Activated CD4-positive, alpha-beta T cell treated with anti-CD3 and anti-CD28 coated beads, Interleukin-2, amount 10 ng/mL, durations not matched to agents 7 days and 5 days (primary cell): Measurements from ENCODE around the gene JAG1. TPM values are rescaled to one million over a fixed set of nuclear protein-coding genes. Genes with fewer than 3 reads are reported as not detected.

ENCODE experiments used
- CTCF ChIA-PET: fragments of 350-600 bp; sonication (Branson Sonifier 250); formaldehyde crosslinking; loops from one replicate; lab custom pipeline; 2021; ENCODE audit warnings: antibody characterized with exemption; lab: Charles Lee
- POLR2A ChIA-PET: fragments of 350-600 bp; sonication (Branson Sonifier 250); formaldehyde crosslinking; loops from one replicate; lab custom pipeline; 2021; ENCODE audit warnings: antibody characterized with exemption; lab: Charles Lee
- DNase-seq: peaks from one replicate; pipeline ENCODE4 v3.0.0-alpha.2; 2020
- H3K27ac Mint-ChIP-seq: one replicate; pipeline ENCODE4 v1.8.0; 2021; ENCODE audit warnings: mild to moderate bottlenecking, moderate library complexity, mixed read lengths
- H3K27me3 Mint-ChIP-seq: one replicate; pipeline ENCODE4 v1.8.0; 2021; ENCODE audit warnings: mixed read lengths
- H3K36me3 Mint-ChIP-seq: one replicate; pipeline ENCODE4 v1.8.0; 2021; ENCODE audit warnings: low read depth, mixed read lengths
- H3K4me1 Mint-ChIP-seq: one replicate; pipeline ENCODE4 v1.8.0; 2021; ENCODE audit warnings: mixed read lengths
- H3K4me3 Mint-ChIP-seq: one replicate; pipeline ENCODE4 v1.8.0; 2021; ENCODE audit warnings: mild to moderate bottlenecking, moderate library complexity, mixed read lengths
- H3K9me3 Mint-ChIP-seq: one replicate; pipeline ENCODE4 v1.8.0; 2021; ENCODE audit warnings: mixed read lengths
- total RNA-seq, 2 experiments: library from RNA; stranded (reverse); gene quantifications; one replicate each; pipeline ENCODE4 v1.2.3, GENCODE V29; 2021

The JAG1 gene
- total RNA-seq, 2 experiments from 2014 or later, result 0.15 TPM; not detected in 1

- no peak for DNase-seq
- H3K27ac Mint-ChIP-seq, result no peak overlapping the region
- ChIA-PET CTCF (interaction anchor here (1.6 kb wide), 1 partner anchor 10 kb away, joined by 5 read pairs; no protein-coding TSS in a partner anchor), POLR2A (no interaction called here)
- H3K27me3 Mint-ChIP-seq, result peaks cover 48% of the 10 kb centered on the region
- H3K4me3 Mint-ChIP-seq, result no peak overlapping the region
- H3K9me3 Mint-ChIP-seq, result no peaks in the 10 kb centered on the region
- H3K4me1 Mint-ChIP-seq, result no peaks in the 10 kb centered on the region
- H3K36me3 Mint-ChIP-seq, result no peaks in the 10 kb centered on the region
Observed at GRCh38 chr20:10662151-10662550, 11.6 kb downstream of the JAG1 start.

DNA sequence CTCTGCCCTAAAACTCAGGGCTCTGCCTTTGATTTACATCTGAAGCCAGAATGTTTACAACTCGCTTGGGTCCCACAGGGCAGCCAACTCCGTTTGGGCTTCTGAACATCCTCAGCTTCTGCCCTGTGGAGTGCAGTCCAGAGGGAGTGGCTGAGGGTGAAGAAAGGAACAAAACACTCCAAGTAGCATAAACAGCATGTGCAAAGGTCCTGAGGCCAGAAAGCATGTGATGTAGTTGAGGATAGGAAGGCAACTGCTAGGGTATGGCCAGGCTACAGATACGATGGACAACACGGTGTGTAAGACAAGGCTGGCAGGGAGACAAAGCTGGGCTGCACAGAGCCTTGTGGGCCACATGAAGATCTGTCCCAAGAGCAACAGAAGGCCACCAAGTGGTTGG is 12.5 kb downstream of the JAG1 start:
- Mint-ChIP-seq H3K27ac (no peak overlapping the region), H3K4me3 (no peak overlapping the region), H3K36me3 (no peaks in the 10 kb centered on the region), H3K9me3 (no peaks in the 10 kb centered on the region), H3K27me3 (peaks cover 48% of the 10 kb centered on the region), H3K4me1 (no peaks in the 10 kb centered on the region)
- ChIA-PET POLR2A (no interaction called here), CTCF (interaction anchor here (1.6 kb wide), 1 partner anchor 11 kb away, joined by 5 read pairs; no protein-coding TSS in a partner anchor)
- DNase-seq, result no peak

DNA sequence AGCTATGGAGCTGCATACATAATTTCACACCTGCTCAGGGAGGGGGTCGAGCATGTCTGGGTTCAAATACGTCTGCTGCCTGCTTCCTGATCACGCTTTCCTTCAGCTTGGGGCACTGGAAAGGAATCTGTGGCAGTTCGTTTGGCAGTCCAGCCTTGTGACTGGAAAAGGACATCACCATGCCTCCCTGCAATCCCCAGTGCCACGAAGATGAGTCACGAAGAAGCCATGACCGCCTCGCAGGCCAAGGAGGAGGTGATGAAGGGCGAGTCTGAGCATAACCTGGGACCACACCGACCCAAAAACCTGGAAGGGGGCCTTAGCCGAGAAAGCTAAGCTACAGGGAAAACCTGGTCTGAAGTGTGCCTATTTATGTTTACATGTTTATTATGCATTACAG is 13.1 kb downstream of the JAG1 start:
- H3K36me3 Mint-ChIP-seq, result no peaks in the 10 kb centered on the region
- H3K27ac Mint-ChIP-seq, result no peak overlapping the region
- CTCF ChIA-PET, result no interaction called here
- H3K9me3 Mint-ChIP-seq, result no peaks in the 10 kb centered on the region
- POLR2A ChIA-PET, result no interaction called here
- DNase-seq, result no peak
- no peaks in the 10 kb centered on the region for H3K4me1 Mint-ChIP-seq
- H3K27me3 Mint-ChIP-seq, result peaks cover 45% of the 10 kb centered on the region
- H3K4me3 Mint-ChIP-seq, result no peak overlapping the region

GRCh38 chr20:10659651-10660601 is 13.9 kb downstream of the JAG1 start:
- ChIA-PET CTCF (interaction anchor here (0.6 to 0.7 kb wide), 2 partner anchors 62 to 618 kb away, joined by 3 to 5 read pairs; no protein-coding TSS in a partner anchor), POLR2A (interaction anchor here (0.7 kb wide), 1 partner anchor 34 kb away, joined by 3 read pairs; no protein-coding TSS in a partner anchor)
- no peak overlapping the region for H3K27ac Mint-ChIP-seq
- no peaks in the 10 kb centered on the region for H3K4me1 Mint-ChIP-seq
- H3K4me3 Mint-ChIP-seq, result no peak overlapping the region
- peaks cover 45% of the 10 kb centered on the region for H3K27me3 Mint-ChIP-seq
- no peaks in the 10 kb centered on the region for H3K36me3 Mint-ChIP-seq
- no peak for DNase-seq
- H3K9me3 Mint-ChIP-seq, result no peaks in the 10 kb centered on the region

DNA sequence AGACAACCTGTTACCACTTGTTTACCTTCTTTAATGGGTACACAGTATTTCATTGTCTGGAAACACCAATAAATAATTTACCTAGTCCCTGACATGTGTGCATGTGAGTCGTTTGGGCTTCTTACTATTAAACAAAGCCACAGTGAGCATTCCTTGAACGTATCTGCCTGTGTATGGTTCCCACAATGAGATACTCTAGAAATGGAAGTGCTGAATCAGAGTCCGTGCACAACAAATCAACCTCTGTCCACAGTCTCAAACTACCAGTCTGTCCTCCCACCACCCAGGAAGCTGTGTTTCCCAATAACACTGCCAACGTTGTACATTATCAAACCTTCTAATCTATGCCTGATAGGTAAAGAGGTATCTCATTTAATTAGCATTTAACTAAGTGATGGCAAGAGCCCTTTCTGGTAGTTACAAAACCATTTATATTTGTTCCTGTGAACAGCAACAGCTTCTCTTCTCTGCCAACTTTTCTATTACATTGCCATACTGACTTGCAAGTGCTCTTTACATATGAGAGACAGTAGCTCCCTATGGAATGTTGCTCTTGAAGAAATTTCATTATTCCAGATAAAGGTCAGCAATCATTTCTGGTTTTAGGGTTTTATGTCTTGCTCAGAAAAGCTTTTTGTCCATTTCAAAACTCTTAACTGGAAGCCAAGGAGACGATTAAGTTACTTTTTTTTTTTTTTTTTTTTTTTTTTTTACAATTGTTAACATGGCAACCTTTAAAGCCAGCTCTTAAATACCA is 14.7 kb downstream of the JAG1 start:
- H3K36me3 Mint-ChIP-seq, result no peaks in the 10 kb centered on the region
- peaks cover 44% of the 10 kb centered on the region for H3K27me3 Mint-ChIP-seq
- H3K27ac Mint-ChIP-seq, result no peak overlapping the region
- DNase-seq, result no peak
- H3K4me3 Mint-ChIP-seq, result no peak overlapping the region
- ChIA-PET CTCF (interaction anchor here (0.6 to 0.7 kb wide), 2 partner anchors 63 to 619 kb away, joined by 3 to 5 read pairs; no protein-coding TSS in a partner anchor), POLR2A (interaction anchor here (0.7 kb wide), 1 partner anchor 35 kb away, joined by 3 read pairs; no protein-coding TSS in a partner anchor)
- no peaks in the 10 kb centered on the region for H3K9me3 Mint-ChIP-seq
- no peaks in the 10 kb centered on the region for H3K4me1 Mint-ChIP-seq

DNA sequence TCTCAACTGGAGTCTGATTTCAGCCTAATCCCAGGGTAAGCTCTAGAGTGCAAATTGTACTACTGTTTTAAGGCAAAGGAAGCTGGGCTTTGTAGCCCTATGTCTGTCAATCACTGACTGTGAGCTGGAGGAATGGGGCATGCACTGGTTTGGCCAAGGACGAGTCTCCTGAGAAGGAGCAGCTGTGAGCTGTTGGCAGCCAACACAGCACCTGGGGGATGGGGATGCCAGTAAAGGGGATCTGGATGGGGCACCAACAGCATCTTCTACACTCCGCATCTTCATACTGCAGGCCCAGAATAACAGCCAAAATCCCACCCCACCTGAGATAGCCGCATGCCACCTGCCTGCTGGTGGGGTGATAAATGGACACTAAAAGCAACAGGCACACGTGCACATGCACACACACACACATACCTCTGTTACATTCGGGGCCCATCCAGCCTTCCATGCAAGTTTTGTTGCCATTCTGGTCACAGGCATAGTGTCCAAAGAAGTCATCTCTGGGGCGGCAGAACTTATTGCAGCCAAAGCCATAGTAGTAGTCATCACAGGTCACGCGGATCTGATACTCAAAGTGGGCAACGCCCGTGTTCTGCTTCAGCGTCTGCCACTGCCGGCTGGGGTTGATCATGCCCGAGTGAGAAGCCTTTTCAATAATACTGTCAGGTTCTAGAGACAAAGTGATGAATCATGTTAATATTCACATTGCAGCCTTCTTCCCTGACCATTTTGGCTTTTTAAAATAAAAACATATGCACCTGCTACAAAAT is 15.6 kb downstream of the JAG1 start:
- Mint-ChIP-seq H3K27ac (no peak overlapping the region), H3K4me3 (no peak overlapping the region), H3K9me3 (no peaks in the 10 kb centered on the region), H3K27me3 (peaks cover 37% of the 10 kb centered on the region), H3K4me1 (no peaks in the 10 kb centered on the region), H3K36me3 (no peaks in the 10 kb centered on the region)
- CTCF ChIA-PET, result no interaction called here
- POLR2A ChIA-PET, result no interaction called here
- no peak for DNase-seq

- no peak for DNase-seq
- Mint-ChIP-seq H3K4me1 (no peaks in the 10 kb centered on the region), H3K27me3 (peaks cover 29% of the 10 kb centered on the region), H3K9me3 (no peaks in the 10 kb centered on the region), H3K27ac (no peak overlapping the region), H3K4me3 (no peak overlapping the region), H3K36me3 (no peaks in the 10 kb centered on the region)
- POLR2A ChIA-PET, result no interaction called here
- CTCF ChIA-PET, result no interaction called here
Observed at GRCh38 chr20:10657453-10657852, 16.3 kb downstream of the JAG1 start.

DNA sequence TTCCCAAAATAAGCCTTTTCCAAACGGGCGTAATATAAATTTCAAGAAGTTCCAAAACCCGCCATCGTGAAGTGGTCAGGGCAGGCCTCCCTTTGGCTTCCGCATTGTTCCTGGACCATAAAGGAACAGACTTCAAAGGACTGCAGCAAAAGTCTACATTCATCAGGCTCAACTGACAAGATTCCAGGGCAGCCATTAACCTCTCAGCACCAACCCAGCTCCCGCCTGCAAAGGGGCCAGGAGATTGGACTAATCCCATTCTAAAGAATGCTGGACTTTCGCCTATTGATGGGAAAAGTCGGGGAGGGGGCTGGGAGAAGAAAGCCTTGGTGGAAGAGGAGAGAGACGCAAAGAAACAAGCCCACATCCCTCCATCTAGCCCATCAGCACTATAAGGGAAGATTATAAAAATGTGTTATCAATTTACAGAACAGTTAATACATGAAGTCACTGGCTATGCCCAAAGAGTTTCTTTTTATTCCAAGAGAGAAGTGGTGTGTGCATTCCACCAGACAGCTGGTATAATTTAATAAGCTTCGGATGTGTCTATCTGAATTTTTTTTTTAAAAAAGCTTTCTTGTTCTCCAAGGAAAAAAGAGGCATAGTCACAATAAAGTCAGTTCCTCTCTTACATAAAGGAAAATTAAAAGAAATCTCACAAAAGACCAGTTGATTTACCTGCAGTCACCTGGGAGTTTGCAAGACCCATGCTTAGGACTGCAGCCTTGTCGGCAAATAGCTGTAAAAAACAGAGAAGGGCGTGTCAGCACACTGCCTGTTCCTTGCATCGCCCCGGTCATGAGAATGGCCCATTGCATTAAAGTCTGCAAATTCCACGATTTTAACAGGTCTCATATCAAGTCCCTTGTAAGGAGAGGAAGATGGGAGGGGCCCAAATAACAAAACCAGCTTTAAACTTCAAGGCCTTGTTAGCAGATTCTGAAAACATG is 17.8 kb downstream of the JAG1 start:
- H3K9me3 Mint-ChIP-seq, result no peaks in the 10 kb centered on the region
- POLR2A ChIA-PET, result no interaction called here
- H3K4me3 Mint-ChIP-seq, result no peak overlapping the region
- CTCF ChIA-PET, result interaction anchor here (1.4 kb wide), 1 partner anchor 15 kb away, joined by 3 read pairs; no protein-coding TSS in a partner anchor
- H3K27ac Mint-ChIP-seq, result no peak overlapping the region
- no peaks in the 10 kb centered on the region for H3K36me3 Mint-ChIP-seq
- DNase-seq, result no peak
- H3K4me1 Mint-ChIP-seq, result no peaks in the 10 kb centered on the region
- peaks cover 21% of the 10 kb centered on the region for H3K27me3 Mint-ChIP-seq

DNA sequence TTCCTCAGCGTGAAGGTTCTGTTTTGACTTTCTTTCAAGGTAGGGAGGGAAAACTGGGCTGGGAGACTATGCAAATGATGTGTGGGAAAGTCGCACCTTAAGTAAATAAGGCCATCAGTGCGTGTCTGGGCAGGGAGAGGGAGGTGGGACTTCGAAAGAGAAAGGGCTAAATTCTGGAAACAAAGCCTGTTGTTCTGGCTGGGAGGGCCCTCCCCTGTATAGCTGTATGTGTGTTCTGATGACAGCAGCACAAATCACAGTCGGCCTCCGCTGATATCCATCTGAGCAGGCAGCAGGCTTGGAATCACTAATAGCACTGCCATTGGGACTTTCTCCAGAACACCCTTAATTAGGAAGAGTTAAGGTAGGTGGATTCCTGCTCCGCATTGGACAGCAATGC is 19.2 kb downstream of the JAG1 start:
- Mint-ChIP-seq H3K27ac (no peak overlapping the region), H3K27me3 (peaks cover 17% of the 10 kb centered on the region), H3K4me1 (no peaks in the 10 kb centered on the region), H3K36me3 (no peaks in the 10 kb centered on the region), H3K9me3 (no peaks in the 10 kb centered on the region), H3K4me3 (no peak overlapping the region)
- DNase-seq, result no peak
- CTCF ChIA-PET, result no interaction called here
- POLR2A ChIA-PET, result no interaction called here

GRCh38 chr20:10654250-10654610 is 19.6 kb downstream of the JAG1 start:
- H3K27ac Mint-ChIP-seq, result no peak overlapping the region
- no peaks in the 10 kb centered on the region for H3K4me1 Mint-ChIP-seq
- ChIA-PET CTCF (interaction anchor here (0.6 kb wide), 1 partner anchor 41 kb away, joined by 3 read pairs; no protein-coding TSS in a partner anchor), POLR2A (no interaction called here)
- H3K27me3 Mint-ChIP-seq, result peaks cover 16% of the 10 kb centered on the region
- H3K36me3 Mint-ChIP-seq, result no peaks in the 10 kb centered on the region
- H3K9me3 Mint-ChIP-seq, result no peaks in the 10 kb centered on the region
- no peak overlapping the region for H3K4me3 Mint-ChIP-seq
- no peak for DNase-seq

- POLR2A ChIA-PET, result no interaction called here
- DNase-seq, result no peak
- CTCF ChIA-PET, result interaction anchor here (0.6 to 1.4 kb wide), 2 partner anchors 21 to 42 kb away, joined by 3 to 5 read pairs; no protein-coding TSS in a partner anchor
- Mint-ChIP-seq H3K27ac (no peak overlapping the region), H3K9me3 (no peaks in the 10 kb centered on the region), H3K4me1 (no peaks in the 10 kb centered on the region), H3K27me3 (peaks cover 13% of the 10 kb centered on the region), H3K36me3 (no peaks in the 10 kb centered on the region), H3K4me3 (no peak overlapping the region)
Observed at GRCh38 chr20:10653599-10654249, 20.1 kb downstream of the JAG1 start.
